Kidney epithelial cell (primary cell): Measurements from ENCODE around the gene DYRK4. TPM values are rescaled to one million over a fixed set of nuclear protein-coding genes. Genes with fewer than 3 reads are reported as not detected.

Experiments used
- DNase-seq: peaks from one replicate; pipeline ENCODE4 v3.0.0-alpha.2; 2010; ENCODE audit warnings: low read depth
- H3K27me3 ChIP-seq: 2 replicates; pipeline ENCODE4 v1.6.0; 2011; ENCODE audit warnings: low read length; ENCODE audit not compliant: control insufficient read depth, insufficient read depth
- H3K36me3 ChIP-seq: 2 replicates; pipeline ENCODE4 v1.5.1; 2011; ENCODE audit warnings: low read length; ENCODE audit not compliant: control insufficient read depth, insufficient read depth
- H3K4me3 ChIP-seq: 2 replicates; pipeline ENCODE4 v1.5.1; 2011; ENCODE audit warnings: low read depth, mild to moderate bottlenecking, control low read depth, low read length
- total RNA-seq: library from RNA; depleted of rRNA; stranded (reverse); fragments of >200 nt; gene quantifications from 2 replicates; pipeline ENCODE4 v1.2.3, GENCODE V29; 2015
- TF ChIP-seq, protein P1 (sequence below): IDR thresholded peaks from 2 replicates; pipeline ENCODE4 v1.5.1; 2011; ENCODE audit warnings: mild to moderate bottlenecking, moderate library complexity, low read length, control low read depth, inconsistent platforms; ENCODE audit not compliant: insufficient read depth, poor library complexity, severe bottlenecking

Gene DYRK4
- total RNA-seq, 1 donor from 2014 or later: 60.3 TPM

DNA sequence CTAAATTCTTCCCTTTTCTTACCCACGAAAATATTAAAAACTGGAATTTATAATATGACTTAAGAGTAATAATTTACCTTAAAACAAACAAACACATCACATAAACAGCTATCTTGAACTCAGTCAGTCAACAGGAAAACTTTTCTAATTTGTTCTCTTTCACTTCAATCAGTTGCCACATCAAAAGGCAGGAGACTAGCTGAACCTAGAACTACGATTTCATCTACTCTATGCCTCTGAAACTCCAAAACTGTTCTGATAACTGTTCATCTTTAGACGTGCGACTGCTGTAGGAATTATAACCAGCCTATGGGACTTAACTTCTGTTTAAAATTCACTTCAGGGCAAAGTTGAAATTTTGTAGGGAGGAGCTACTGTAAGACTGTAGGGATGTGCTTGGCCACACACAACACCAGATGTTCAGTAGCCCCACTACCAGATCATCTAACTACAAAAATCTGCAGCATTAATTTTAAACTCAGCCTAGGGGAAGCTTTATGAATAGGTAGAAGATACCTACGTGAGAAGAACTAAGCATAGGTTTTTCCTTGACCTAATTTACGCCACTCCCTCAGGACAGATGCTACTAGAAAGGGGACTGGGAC, 30.9 kb upstream of the DYRK4 start:
- H3K36me3 ChIP-seq: no peaks in the 10 kb centered on the region
- TF ChIP-seq, protein P1, sequence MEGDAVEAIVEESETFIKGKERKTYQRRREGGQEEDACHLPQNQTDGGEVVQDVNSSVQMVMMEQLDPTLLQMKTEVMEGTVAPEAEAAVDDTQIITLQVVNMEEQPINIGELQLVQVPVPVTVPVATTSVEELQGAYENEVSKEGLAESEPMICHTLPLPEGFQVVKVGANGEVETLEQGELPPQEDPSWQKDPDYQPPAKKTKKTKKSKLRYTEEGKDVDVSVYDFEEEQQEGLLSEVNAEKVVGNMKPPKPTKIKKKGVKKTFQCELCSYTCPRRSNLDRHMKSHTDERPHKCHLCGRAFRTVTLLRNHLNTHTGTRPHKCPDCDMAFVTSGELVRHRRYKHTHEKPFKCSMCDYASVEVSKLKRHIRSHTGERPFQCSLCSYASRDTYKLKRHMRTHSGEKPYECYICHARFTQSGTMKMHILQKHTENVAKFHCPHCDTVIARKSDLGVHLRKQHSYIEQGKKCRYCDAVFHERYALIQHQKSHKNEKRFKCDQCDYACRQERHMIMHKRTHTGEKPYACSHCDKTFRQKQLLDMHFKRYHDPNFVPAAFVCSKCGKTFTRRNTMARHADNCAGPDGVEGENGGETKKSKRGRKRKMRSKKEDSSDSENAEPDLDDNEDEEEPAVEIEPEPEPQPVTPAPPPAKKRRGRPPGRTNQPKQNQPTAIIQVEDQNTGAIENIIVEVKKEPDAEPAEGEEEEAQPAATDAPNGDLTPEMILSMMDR: no peak
- no peaks in the 10 kb centered on the region for H3K27me3 ChIP-seq
- no peak overlapping the region for H3K4me3 ChIP-seq
- DNase-seq: no peak

DNA sequence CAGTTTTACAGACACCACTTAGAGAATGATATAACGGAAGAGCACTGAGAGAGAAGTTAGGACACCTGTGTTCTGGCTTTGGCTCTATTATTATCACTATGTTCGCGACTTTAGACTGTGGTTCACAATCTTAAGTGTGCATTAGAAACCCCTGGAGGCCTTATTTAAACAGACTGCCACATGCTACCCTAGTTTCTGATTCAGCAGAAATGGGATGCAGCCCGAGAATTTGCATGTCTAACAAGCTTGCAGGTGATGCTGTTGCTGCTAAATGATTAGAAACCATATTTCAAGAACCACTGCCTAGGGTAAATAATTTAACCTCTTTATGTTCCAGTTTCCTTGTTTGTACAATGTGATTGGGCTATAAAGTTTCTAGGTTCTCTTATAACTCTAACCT, 26.9 kb upstream of the DYRK4 start:
- DNase-seq: no peak
- H3K4me3 ChIP-seq: no peak overlapping the region
- no peaks in the 10 kb centered on the region for H3K36me3 ChIP-seq
- H3K27me3 ChIP-seq: no peaks in the 10 kb centered on the region
- TF ChIP-seq, protein P1: no peak

DNA sequence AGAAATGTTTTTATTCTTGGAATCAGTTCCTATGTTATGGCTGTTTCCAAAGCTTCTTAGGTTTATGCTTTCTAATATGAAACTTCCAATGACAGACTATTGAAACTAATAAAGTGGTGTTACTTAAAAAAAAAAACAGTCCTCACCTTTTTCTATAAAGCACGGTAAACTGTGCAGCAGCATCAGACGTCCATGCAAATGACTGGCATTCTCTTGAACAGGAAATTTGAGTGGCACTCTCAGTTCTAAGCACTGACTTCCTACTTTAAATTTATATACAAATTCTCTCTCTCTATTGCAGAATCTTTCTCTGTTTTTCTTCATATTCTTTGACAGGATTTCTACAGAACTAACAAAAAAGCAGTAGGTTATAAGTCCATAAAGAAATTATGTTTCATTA, 26.1 kb upstream of the DYRK4 start:
- Histone ChIP-seq H3K36me3 (no peaks in the 10 kb centered on the region), H3K4me3 (no peak overlapping the region), H3K27me3 (no peaks in the 10 kb centered on the region)
- DNase-seq: no peak
- TF ChIP-seq, protein P1: no peak

DNA sequence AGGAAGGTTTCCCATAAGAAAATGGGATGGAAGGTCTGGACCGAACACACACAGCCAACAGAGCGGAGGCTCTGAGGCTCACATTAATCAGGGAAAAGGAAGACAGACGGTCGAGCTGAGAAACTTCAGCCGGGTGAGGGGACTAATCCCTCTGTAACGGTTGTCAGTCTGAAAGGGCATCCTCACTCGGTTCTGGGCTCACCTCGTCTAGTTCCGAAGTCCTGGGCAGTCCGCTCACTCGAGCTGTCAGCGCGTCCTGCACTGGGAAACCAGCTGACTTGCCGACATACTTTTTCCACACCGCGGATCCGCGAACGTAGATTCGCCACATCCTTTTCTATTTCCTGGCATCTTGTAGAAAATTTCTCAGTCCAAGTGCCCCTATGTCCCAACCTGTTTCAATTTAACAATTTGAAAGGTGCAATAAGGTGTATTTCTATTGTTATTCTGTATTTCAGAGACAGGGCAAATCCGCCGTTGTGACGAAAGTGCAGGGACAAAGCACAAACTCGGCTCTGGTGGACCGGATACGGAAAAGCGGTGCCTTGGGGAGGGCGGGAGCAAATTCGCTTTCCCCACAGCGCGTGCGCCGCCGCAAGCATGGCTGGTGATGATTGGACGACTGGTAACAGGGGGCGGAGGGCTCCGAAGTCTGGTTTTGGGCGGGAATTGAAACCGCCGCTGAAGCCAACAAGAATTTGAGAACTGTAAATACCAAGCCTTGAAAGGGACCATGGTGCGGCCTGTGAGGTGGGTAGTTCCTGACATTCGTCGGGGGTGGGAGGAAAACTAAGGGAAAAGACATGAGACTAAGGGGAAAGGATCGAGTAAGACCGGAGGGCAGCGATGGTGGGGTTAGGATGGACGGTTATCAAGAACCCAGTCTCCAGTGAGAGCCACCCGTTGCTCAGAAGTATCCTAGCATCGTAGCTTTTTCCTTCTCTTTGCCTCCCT, 23.5 kb upstream of the DYRK4 start, which contains the start of gene RAD51AP1:
Gene RAD51AP1 (plus strand): TSS at position 684 of the 954 bp plus-strand sequence. CDS start 50 bp downstream, at position 734.
- H3K27me3 ChIP-seq: no peaks in the 10 kb centered on the region
- TF ChIP-seq, protein P1: no peak
- H3K36me3 ChIP-seq: no peaks in the 10 kb centered on the region
- peak; percentile 86 for DNase-seq
- H3K4me3 ChIP-seq: peak within 1 kb of the TSS; percentile 77

DNA sequence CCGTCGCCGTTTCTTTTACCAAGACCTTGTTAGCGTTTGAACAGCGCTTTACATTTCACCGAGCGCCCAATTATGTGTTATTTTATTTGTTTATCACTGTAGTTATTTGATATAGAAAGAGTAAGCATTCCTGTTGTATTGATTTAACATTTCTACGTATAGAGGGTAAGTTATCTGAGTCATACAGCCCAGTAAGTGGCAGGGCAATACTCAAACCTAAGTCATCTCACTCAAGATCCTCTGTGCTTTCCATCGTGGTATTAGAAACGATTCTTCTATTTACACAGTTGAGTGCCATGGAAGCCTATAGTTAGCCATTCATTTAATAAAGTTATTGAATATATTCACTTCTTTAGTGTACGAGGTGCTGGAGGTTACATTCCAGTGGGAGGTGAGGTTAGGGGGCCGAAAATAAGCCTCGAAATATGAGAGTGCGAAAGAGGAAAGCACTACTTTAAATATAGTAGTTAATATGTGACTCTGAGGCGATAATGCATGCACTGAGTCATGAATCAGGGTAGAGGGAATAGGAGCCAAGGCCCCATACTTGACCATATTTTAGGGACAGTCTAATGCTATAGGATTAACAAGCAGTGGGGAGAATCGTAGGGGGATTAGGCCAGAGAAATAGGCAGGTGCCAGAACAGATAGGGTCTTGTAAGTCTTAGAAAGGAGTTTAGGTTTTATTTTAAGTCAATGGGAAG, 22.7 kb upstream of the DYRK4 start:
- H3K27me3 ChIP-seq: no peaks in the 10 kb centered on the region
- peak overlapping the region; percentile 77 for H3K4me3 ChIP-seq
- TF ChIP-seq, protein P1: no peak
- no peak for DNase-seq
- no peaks in the 10 kb centered on the region for H3K36me3 ChIP-seq
